ENCODE results near the gene RPL9.

Gene RPL9

DNA sequence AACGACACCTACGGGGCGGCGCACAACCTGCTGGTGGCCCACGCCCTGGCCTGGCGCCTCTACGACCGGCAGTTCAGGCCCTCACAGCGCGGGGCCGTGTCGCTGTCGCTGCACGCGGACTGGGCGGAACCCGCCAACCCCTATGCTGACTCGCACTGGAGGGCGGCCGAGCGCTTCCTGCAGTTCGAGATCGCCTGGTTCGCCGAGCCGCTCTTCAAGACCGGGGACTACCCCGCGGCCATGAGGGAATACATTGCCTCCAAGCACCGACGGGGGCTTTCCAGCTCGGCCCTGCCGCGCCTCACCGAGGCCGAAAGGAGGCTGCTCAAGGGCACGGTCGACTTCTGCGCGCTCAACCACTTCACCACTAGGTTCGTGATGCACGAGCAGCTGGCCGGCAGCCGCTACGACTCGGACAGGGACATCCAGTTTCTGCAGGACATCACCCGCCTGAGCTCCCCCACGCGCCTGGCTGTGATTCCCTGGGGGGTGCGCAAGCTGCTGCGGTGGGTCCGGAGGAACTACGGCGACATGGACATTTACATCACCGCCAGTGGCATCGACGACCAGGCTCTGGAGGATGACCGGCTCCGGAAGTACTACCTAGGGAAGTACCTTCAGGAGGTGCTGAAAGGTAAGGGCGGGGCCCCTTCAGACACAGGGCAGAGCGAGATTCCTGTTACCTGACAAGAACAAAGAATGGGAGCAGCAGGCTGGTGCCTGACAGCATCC lies 11.7 kb downstream of the RPL9 start:
- H3K36me3 ChIP-seq (ENCODE audit: insufficient read depth, low read length): peaks cover 8% of the 10 kb centered on the region

DNA sequence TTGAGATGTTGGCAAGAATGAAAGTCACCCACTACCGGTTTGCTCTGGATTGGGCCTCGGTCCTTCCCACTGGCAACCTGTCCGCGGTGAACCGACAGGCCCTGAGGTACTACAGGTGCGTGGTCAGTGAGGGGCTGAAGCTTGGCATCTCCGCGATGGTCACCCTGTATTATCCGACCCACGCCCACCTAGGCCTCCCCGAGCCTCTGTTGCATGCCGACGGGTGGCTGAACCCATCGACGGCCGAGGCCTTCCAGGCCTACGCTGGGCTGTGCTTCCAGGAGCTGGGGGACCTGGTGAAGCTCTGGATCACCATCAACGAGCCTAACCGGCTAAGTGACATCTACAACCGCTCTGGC lies 12.3 kb downstream of the RPL9 start:
- Histone ChIP-seq H3K4me1 (ENCODE audit: insufficient read depth, low read length) (no peaks in the 10 kb centered on the region), H3K79me2 (ENCODE audit: insufficient read depth, low read length) (no peaks in the 10 kb centered on the region), H3K9me3 (ENCODE audit: insufficient read depth, low read length, severe bottlenecking) (no peaks in the 10 kb centered on the region), H3K4me3 (ENCODE audit: low read depth in 1 of 2, low read length in 2 of 2) (no peak overlapping the region), H2AFZ (ENCODE audit: low read depth, low read length) (no peak overlapping the region), H3K36me3 (ENCODE audit: insufficient read depth, low read length) (peaks cover 2% of the 10 kb centered on the region), H3K27ac (ENCODE audit: low read length) (no peak overlapping the region), H4K20me1 (ENCODE audit: insufficient read depth, low read length) (0 out of 2 replicates have a peak, but pooled peaks cover 2% of the 10 kb centered on the region), H3K4me2 (ENCODE audit: insufficient read depth, low read length) (no peak overlapping the region), H3K27me3 (ENCODE audit: insufficient read depth, low read length, poor library complexity) (no peaks in the 10 kb centered on the region), H3K9ac (ENCODE audit: low read depth, low read length) (no peak overlapping the region)
- DNase-seq (no peak), ATAC-seq (ENCODE audit: insufficient read depth, low read depth) (no peak)
- TF ChIP-seq CTCF (IDR thresholded peaks at IDR 0.05; ENCODE audit: borderline replicate concordance, extremely low read depth, low read length, poor library complexity, severe bottlenecking): no peak
- no peak for TF ChIP-seq EZH2 (IDR thresholded peaks at IDR 0.05; ENCODE audit: borderline replicate concordance, low read depth, low read length, severe bottlenecking)

More for the DNA sequence above, 11.7 kb downstream of the RPL9 start:
- H3K9me3 ChIP-seq (ENCODE audit: insufficient read depth, low read length, severe bottlenecking): no peaks in the 10 kb centered on the region
- DNase-seq: no peak
- H3K4me2 ChIP-seq (ENCODE audit: insufficient read depth, low read length): no peak overlapping the region
- no peak overlapping the region for H3K4me3 ChIP-seq (ENCODE audit: low read depth in 1 of 2, low read length in 2 of 2)
- no peak overlapping the region for H3K9ac ChIP-seq (ENCODE audit: low read depth, low read length)
- no peak overlapping the region for H3K27ac ChIP-seq (ENCODE audit: low read length)
- no peaks in the 10 kb centered on the region for H3K4me1 ChIP-seq (ENCODE audit: insufficient read depth, low read length)
- no peak overlapping the region for H2AFZ ChIP-seq (ENCODE audit: low read depth, low read length)
- H3K27me3 ChIP-seq (ENCODE audit: insufficient read depth, low read length, poor library complexity): no peaks in the 10 kb centered on the region
- no peaks in the 10 kb centered on the region for H3K79me2 ChIP-seq (ENCODE audit: insufficient read depth, low read length)
- ATAC-seq (ENCODE audit: insufficient read depth, low read depth): no peak
- TF ChIP-seq CTCF (IDR thresholded peaks at IDR 0.05; ENCODE audit: borderline replicate concordance, extremely low read depth, low read length, poor library complexity, severe bottlenecking) (no peak), EZH2 (IDR thresholded peaks at IDR 0.05; ENCODE audit: borderline replicate concordance, low read depth, low read length, severe bottlenecking) (no peak)
- peaks cover 5% of the 10 kb centered on the region; the same call in 1 of the 2 replicates for H4K20me1 ChIP-seq (ENCODE audit: insufficient read depth, low read length)

DNA sequence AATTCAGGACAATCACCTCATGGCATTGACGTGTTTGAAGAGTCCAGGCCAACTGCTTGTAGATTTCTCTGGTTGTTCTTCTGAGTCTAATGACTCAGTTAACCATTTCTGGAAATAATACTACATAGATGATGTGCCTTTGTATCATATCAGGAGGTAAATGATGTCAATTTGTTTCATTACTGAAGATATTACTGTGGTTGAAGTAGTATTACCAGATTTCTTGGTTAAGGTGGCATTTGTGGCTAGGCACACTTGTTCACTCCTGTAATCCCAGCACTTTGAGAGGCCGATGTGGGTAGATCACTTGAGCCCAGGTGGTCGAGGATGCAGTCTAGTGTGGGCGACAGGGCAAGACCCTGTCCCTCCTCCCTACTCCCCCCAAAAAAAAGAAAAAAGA lies 15.7 kb downstream of the RPL9 start:
- Histone ChIP-seq H3K9ac (ENCODE audit: low read depth, low read length) (no peak overlapping the region), H3K27me3 (ENCODE audit: insufficient read depth, low read length, poor library complexity) (no peaks in the 10 kb centered on the region)

More for the DNA sequence above, 15.7 kb downstream of the RPL9 start:
- H3K79me2 ChIP-seq (ENCODE audit: insufficient read depth, low read length): no peaks in the 10 kb centered on the region
- H4K20me1 ChIP-seq (ENCODE audit: insufficient read depth, low read length): no peaks in the 10 kb centered on the region
- H3K9me3 ChIP-seq (ENCODE audit: insufficient read depth, low read length, severe bottlenecking): no peaks in the 10 kb centered on the region
- no peaks in the 10 kb centered on the region for H3K36me3 ChIP-seq (ENCODE audit: insufficient read depth, low read length)
- H3K4me1 ChIP-seq (ENCODE audit: insufficient read depth, low read length): no peaks in the 10 kb centered on the region
- TF ChIP-seq EZH2 (IDR thresholded peaks at IDR 0.05; ENCODE audit: borderline replicate concordance, low read depth, low read length, severe bottlenecking): no peak
- TF ChIP-seq CTCF (IDR thresholded peaks at IDR 0.05; ENCODE audit: borderline replicate concordance, extremely low read depth, low read length, poor library complexity, severe bottlenecking): no peak
- no peak overlapping the region for H3K27ac ChIP-seq (ENCODE audit: low read length)
- H3K4me2 ChIP-seq (ENCODE audit: insufficient read depth, low read length): no peak overlapping the region
- H3K4me3 ChIP-seq (ENCODE audit: low read depth in 1 of 2, low read length in 2 of 2): no peak overlapping the region
- ATAC-seq (ENCODE audit: insufficient read depth, low read depth): no peak
- H2AFZ ChIP-seq (ENCODE audit: low read depth, low read length): no peak overlapping the region
- DNase-seq: no peak

All from DND-41 (cell line).